ENCODE measurements around the gene NT5M. TPM values are rescaled to one million over a fixed set of nuclear protein-coding genes. Genes with fewer than 3 reads are reported as not detected.

NT5M gene
- total RNA-seq, 1 experiment from 2014 or later, result 10.2 TPM

DNA sequence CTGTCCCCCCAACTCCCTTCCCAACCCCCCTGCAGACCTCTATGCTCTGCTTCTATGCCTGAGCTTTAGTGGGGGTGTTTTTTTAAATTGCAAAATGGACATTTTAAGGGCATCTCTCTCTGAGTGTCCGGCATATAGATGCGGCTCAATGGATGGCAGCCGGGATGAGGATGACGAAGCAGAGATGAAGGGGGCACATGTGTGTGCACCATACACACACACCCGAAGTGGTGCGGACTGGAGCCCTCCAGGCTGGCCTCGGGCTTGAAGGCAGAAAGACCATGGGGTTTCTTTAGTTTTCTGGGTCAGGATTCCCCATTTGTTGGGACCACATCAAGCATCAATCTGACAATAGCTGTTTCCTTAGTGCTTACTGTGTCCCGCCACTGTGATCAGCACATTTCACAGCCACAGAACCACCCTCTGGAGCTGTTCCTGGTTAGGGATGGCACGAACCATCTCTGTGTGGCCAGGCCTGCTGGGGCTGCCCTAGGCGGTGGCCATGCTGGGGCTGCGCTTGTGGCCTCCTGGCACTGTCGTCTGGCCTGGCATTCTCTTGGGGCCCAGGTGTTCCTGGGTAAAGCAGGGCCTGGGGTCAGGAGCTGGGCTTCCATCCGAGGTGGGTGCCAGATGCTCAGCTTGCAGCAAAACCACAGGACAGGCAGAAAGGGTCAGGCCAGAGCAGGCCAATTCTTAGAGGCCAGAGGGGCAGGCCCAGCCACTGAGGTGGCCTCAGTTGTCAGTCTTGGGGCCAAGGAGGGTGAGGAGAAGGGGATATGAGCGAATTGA, 49.9 kb downstream of the NT5M start:
- Histone ChIP-seq H3K27ac (ENCODE audit: low read depth, low read length) (no peak overlapping the region), H3K36me3 (ENCODE audit: control insufficient read depth in 1 of 2, insufficient read depth in 2 of 2, low read length in 2 of 2) (no peaks in the 10 kb centered on the region), H3K79me2 (ENCODE audit: insufficient read depth, low read length) (no peaks in the 10 kb centered on the region), H3K27me3 (ENCODE audit: insufficient read depth, low read length) (no peaks in the 10 kb centered on the region), H2AFZ (ENCODE audit: low read depth, low read length, poor library complexity, severe bottlenecking) (no peak overlapping the region), H3K9ac (ENCODE audit: low read length) (no peak overlapping the region), H3K4me1 (ENCODE audit: control insufficient read depth in 1 of 2, insufficient read depth in 2 of 2, low read length in 2 of 2) (peaks cover 0 to 20% of the 10 kb centered on the region in 2 experiments; a peak in 2 of 4 replicates), H3K4me2 (ENCODE audit: low read length) (no peak overlapping the region), H4K20me1 (ENCODE audit: insufficient read depth) (no peaks in the 10 kb centered on the region), H3K9me2 (ENCODE audit: insufficient read depth) (no peaks in the 10 kb centered on the region), H3K9me3 (ENCODE audit: control insufficient read depth in 1 of 2, insufficient read depth in 1 of 2, low read depth in 1 of 2, low read length in 2 of 2) (no peaks in the 10 kb centered on the region), H3K4me3 (replicated peaks in 1 of 2; ENCODE audit: low read depth in 1 of 2, low read length in 2 of 2) (no peak overlapping the region)
- ATAC-seq (no peak), DNase-seq (ENCODE audit: low read depth, low spot score) (no peak)
- TF ChIP-seq ZBTB33 (IDR thresholded peaks at IDR 0.05; ENCODE audit: extremely low read depth, insufficient replicate concordance, low read length) (no peak), EZH2 (IDR thresholded peaks at IDR 0.05) (no peak), ZFX (IDR thresholded peaks at IDR 0.05) (no peak)
- ChIA-PET RAD21 (ENCODE audit: low non-redundant PET in 1 of 2, low total read pairs in 2 of 2, uncharacterized antibody in 2 of 2, unreplicated experiment in 2 of 2) (no interaction called here), CTCF (interaction anchor here (4.3 kb wide), 1 partner anchor 289 kb away, joined by 32 read pairs; no protein-coding TSS in a partner anchor), POLR2A (no interaction called here)
- intact Hi-C loops (cut with micrococcal nuclease), result loop anchor here (10.0 kb wide), 2 partner anchors 512 to 682 kb away; partner anchors contain the start of genes ATPAF2 and GID4
- BruUV-seq (replicated peaks), result no TSS peak
